Esophagus squamous epithelium (tissue), 4 donors: Measurements from ENCODE around the gene SRGAP2B.
"Not testable (repeated sequence)": the region's sequence is repeated elsewhere in the genome, so short reads cannot be mapped to it uniquely, and the experiment has no call there.

Source experiments
- POLR2A ChIP-seq, 4 donors: fragments of 450-650 bp; IDR thresholded peaks; one replicate each; pipeline ENCODE4 v1.6.1; 2017; ENCODE audit warnings: antibody characterized with exemption in 4 of 4, mild to moderate bottlenecking in 4 of 4, moderate library complexity in 3 of 4
- TF ChIP-seq, protein P1 (sequence below), 6 experiments: fragments of 450-650 bp in 4 of 6; fragments of 200-600 bp in 2 of 6; sonication (generic) in 2 of 6; IDR thresholded peaks; one replicate each; pipeline ENCODE4 v1.5.1; 2016 to 2019; ENCODE audit warnings: antibody characterized with exemption in 6 of 6, mild to moderate bottlenecking in 4 of 6, moderate library complexity in 4 of 6

- TF ChIP-seq, protein P1, sequence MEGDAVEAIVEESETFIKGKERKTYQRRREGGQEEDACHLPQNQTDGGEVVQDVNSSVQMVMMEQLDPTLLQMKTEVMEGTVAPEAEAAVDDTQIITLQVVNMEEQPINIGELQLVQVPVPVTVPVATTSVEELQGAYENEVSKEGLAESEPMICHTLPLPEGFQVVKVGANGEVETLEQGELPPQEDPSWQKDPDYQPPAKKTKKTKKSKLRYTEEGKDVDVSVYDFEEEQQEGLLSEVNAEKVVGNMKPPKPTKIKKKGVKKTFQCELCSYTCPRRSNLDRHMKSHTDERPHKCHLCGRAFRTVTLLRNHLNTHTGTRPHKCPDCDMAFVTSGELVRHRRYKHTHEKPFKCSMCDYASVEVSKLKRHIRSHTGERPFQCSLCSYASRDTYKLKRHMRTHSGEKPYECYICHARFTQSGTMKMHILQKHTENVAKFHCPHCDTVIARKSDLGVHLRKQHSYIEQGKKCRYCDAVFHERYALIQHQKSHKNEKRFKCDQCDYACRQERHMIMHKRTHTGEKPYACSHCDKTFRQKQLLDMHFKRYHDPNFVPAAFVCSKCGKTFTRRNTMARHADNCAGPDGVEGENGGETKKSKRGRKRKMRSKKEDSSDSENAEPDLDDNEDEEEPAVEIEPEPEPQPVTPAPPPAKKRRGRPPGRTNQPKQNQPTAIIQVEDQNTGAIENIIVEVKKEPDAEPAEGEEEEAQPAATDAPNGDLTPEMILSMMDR (IDR thresholded peaks at IDR 0.05) = not testable (repeated sequence)
- TF ChIP-seq POLR2A (IDR thresholded peaks at IDR 0.05) = not testable (repeated sequence)
Measured at GRCh38 chr1:145055217-145055760, 39.8 kb downstream of the SRGAP2B start.
